GM20000 (cell line): ENCODE results near the gene IL13RA1.

Source experiments
- DNase-seq: peaks from one replicate; pipeline ENCODE4 v3.0.0; 2012; ENCODE audit warnings: low spot score
- CTCF ChIP-seq: IDR thresholded peaks from 2 replicates; pipeline ENCODE4 v1.5.1; 2012; ENCODE audit warnings: mild to moderate bottlenecking, control low read depth; ENCODE audit errors: extremely low read depth, missing control alignments

IL13RA1 gene

DNA sequence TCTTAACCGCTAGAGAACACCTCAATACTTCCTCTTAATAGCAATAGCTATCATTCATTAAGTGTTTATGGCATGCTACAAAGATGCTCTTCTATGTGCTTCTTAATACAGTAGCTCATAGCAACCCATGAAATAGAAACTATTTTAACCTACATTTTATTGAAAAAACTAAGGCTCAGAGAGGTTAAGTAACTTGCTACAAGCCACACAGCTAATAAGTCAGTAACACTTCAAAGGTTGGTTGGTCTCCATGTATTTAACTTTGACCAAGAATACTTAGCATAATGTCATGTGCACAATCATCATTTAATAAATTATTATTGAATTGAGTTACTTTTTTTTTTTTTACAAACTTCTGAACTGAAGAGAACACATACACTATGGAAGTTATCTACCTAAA lies 36.1 kb downstream of the IL13RA1 start:
- no peak for DNase-seq
- TF ChIP-seq CTCF: no peak

DNA sequence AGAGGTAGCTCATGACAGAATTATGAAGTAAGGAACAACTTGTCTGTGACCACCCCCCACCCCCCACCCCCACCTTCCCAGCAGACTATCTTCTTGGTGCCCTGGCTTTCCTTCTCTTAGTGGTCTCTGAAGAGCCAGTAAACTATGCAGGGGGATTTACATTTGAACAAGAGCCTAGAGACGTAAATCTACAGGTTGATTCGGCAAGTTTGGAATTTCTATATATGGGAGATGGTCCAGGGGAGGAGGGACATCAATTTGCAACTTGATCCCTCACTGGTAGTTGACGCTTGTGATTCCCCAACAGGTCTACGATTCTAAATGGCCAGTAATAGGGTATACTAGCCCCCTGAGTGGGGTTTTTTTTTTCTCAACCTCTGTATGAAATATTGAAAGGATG lies 36.7 kb downstream of the IL13RA1 start:
- no peak for TF ChIP-seq CTCF
- no peak for DNase-seq

DNA sequence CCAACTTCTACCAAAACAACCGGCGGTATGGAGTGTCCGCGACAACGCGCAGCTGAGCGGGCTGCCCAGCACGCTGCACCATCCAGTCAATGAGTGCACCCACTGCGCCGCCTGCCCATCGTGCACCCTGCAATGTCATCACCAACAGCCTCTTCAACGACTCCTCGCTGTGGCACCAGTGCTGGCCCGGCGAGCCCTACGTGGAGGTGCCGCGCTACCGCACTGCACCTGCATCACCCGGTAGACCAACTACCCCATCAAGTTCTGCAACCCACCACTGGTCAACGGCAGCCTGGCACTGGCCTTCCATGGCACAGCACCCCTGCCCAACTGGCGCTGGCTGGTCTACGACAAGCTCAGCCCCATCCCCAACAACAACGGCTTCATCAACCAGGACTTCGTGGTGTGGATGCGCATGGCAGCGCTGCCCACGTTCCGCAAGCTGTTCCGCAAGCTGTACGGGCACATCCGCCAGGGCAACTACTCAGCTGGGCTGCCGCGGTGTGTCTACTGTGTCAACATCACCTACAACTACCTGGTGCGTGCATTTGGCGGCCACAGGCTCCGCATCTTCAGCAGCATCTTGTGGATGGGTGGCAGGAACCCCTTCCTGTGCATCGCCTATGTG lies 42.8 kb downstream of the IL13RA1 start:
- TF ChIP-seq CTCF: no peak
- DNase-seq: no peak

GRCh38 chrX:118772051-118772450 lies 44.6 kb downstream of the IL13RA1 start:
- no peak for DNase-seq

GRCh38 chrX:118773782-118774181 lies 46.4 kb downstream of the IL13RA1 start:
- no peak for TF ChIP-seq CTCF
- no peak for DNase-seq

More at GRCh38 chrX:118772051-118772450, 44.6 kb downstream of the IL13RA1 start:
- TF ChIP-seq CTCF: no peak

- DNase-seq: no peak
- TF ChIP-seq CTCF: no peak
Measured at GRCh38 chrX:118779581-118779980, 52.2 kb downstream of the IL13RA1 start.

DNA sequence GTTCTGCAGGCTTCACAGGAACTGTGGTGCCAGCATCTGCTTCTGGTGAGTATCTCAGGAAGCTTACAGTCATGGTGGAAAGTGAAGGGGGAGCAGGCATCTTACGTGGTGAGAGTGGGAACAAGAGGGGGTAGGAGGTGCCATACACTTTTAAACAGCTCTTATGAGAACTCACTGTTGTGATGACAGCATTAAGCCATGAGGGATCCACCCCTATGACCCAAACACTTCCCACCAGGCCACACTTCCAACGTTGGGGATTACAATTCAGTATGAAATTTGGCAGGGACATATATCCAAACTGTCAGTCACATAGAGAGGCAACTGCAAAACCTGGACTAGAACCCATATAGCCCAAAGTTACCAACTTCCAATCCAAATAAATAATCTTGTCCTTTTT lies 53.1 kb downstream of the IL13RA1 start:
- TF ChIP-seq CTCF: no peak
- no peak for DNase-seq
